SK-N-SH treated with all-trans-retinoic acid at 6 μM for 48 hours (cell line): ENCODE data around the gene CXCL1.

Experiments used
- ATAC-seq: fragments of 200-7000 bp; cut with Tn5 transposase; 3 replicates; pipeline ENCODE4 v1.9.1; 2020; ENCODE audit warnings: mild to moderate bottlenecking, moderate library complexity
- ARNTL ChIP-seq: fragments of 450-650 bp; formaldehyde crosslinking; IDR thresholded peaks from 2 replicates; pipeline ENCODE4 v1.5.0; 2020; ENCODE audit warnings: low read depth, mild to moderate bottlenecking, moderate library complexity, borderline replicate concordance
- BACH2 ChIP-seq: fragments of 250-450 bp; sonication (Bioruptor Pico); IDR thresholded peaks from 2 replicates; pipeline ENCODE4 v1.9.0; 2021; ENCODE audit warnings: mild to moderate bottlenecking, borderline replicate concordance
- CSDC2 ChIP-seq: fragments of 250-450 bp; sonication (Bioruptor Pico); IDR thresholded peaks from 2 replicates; pipeline ENCODE4 v1.5.0; 2020; ENCODE audit warnings: mild to moderate bottlenecking, moderate library complexity
- ESRRG ChIP-seq: fragments of 250-450 bp; sonication (Bioruptor Pico); IDR thresholded peaks from 2 replicates; pipeline ENCODE4 v1.6.1; 2021; ENCODE audit warnings: mild to moderate bottlenecking
- GLIS3 ChIP-seq: fragments of 250-450 bp; sonication (Bioruptor Pico); IDR thresholded peaks from 2 replicates; pipeline ENCODE4 v1.5.0; 2020; ENCODE audit warnings: mild to moderate bottlenecking, moderate library complexity
- ISL1 ChIP-seq: fragments of 250-450 bp; sonication (Bioruptor Pico); IDR thresholded peaks from 2 replicates; pipeline ENCODE4 v2.1.2; 2022; ENCODE audit warnings: mild to moderate bottlenecking, moderate library complexity
- OSR1 ChIP-seq: fragments of 250-450 bp; sonication (Bioruptor Pico); IDR thresholded peaks from 2 replicates; pipeline ENCODE4 v1.8.0; 2022; ENCODE audit warnings: moderate library complexity, mild to moderate bottlenecking, inconsistent platforms
- POU6F1 ChIP-seq: fragments of 250-450 bp; sonication (Bioruptor Pico); IDR thresholded peaks from 2 replicates; pipeline ENCODE4 v1.8.0; 2021; ENCODE audit warnings: low read depth, mild to moderate bottlenecking, moderate library complexity, borderline replicate concordance
- PPARA ChIP-seq: fragments of 250-450 bp; sonication (Bioruptor Pico); IDR thresholded peaks from 2 replicates; pipeline ENCODE4 v1.5.0; 2020; ENCODE audit warnings: mild to moderate bottlenecking, borderline replicate concordance
- RARB ChIP-seq: fragments of 250-450 bp; sonication (Bioruptor Pico); IDR thresholded peaks from 2 replicates; pipeline ENCODE4 v1.8.0; 2021; ENCODE audit warnings: mild to moderate bottlenecking, moderate library complexity
- SNAI2 ChIP-seq: fragments of 250-450 bp; sonication (Bioruptor Pico); IDR thresholded peaks from 2 replicates; pipeline ENCODE4 v1.5.0; 2020; ENCODE audit warnings: mild to moderate bottlenecking, moderate library complexity
- TCF4 ChIP-seq: fragments of 250-450 bp; sonication (Bioruptor Pico); IDR thresholded peaks from 2 replicates; pipeline ENCODE4 v1.8.0; 2021; ENCODE audit warnings: mild to moderate bottlenecking, moderate library complexity, borderline replicate concordance
- TOX ChIP-seq: fragments of 250-450 bp; sonication (Bioruptor Pico); IDR thresholded peaks from 2 replicates; pipeline ENCODE4 v1.8.0; 2021; ENCODE audit warnings: mild to moderate bottlenecking, moderate library complexity, borderline replicate concordance
- ZC3H10 ChIP-seq: fragments of 250-450 bp; sonication (Bioruptor Pico); IDR thresholded peaks from 2 replicates; pipeline ENCODE4 v1.5.1; 2021; ENCODE audit warnings: mild to moderate bottlenecking, moderate library complexity
- ZFP3 ChIP-seq: fragments of 250-450 bp; sonication (Bioruptor Pico); IDR thresholded peaks from 2 replicates; pipeline ENCODE4 v1.5.0; 2020; ENCODE audit warnings: mild to moderate bottlenecking, moderate library complexity
- ZNF565 ChIP-seq: fragments of 450-650 bp; formaldehyde crosslinking; conservative IDR thresholded peaks from 2 replicates; pipeline ENCODE4 v1.5.0; 2020; ENCODE audit warnings: low read depth, mild to moderate bottlenecking, moderate library complexity
- ZNF70 ChIP-seq: fragments of 450-650 bp; formaldehyde crosslinking; IDR thresholded peaks from 2 replicates; pipeline ENCODE4 v1.5.0; 2020; ENCODE audit warnings: mild to moderate bottlenecking, moderate library complexity
- ZNF8 ChIP-seq: fragments of 450-650 bp; formaldehyde crosslinking; IDR thresholded peaks from 2 replicates; pipeline ENCODE4 v1.5.0; 2020; ENCODE audit warnings: mild to moderate bottlenecking, moderate library complexity
- TF ChIP-seq, protein P1 (sequence below): fragments of 250-450 bp; sonication (Bioruptor Pico); IDR thresholded peaks from 2 replicates; pipeline ENCODE4 v1.5.0; 2020; ENCODE audit warnings: mild to moderate bottlenecking, moderate library complexity
- TF ChIP-seq, protein P2 (sequence below): fragments of 250-450 bp; sonication (Bioruptor Pico); IDR thresholded peaks from 2 replicates; pipeline ENCODE4 v1.5.1; 2021; ENCODE audit warnings: mild to moderate bottlenecking, moderate library complexity
- TF ChIP-seq, protein P3 (sequence below): fragments of 250-450 bp; sonication (Bioruptor Pico); IDR thresholded peaks from 2 replicates; pipeline ENCODE4 v1.8.0; 2020; ENCODE audit warnings: mild to moderate bottlenecking, moderate library complexity, borderline replicate concordance

The CXCL1 gene

GRCh38 chr4:73844806-73845205, 24.4 kb upstream of the CXCL1 start:
- no peak for ATAC-seq
- TF ChIP-seq TCF4 = no peak
- TF ChIP-seq OSR1 = no peak
- no peak for TF ChIP-seq CSDC2 (CRISPR knock-in tag)
- TF ChIP-seq RARB = no peak
- TF ChIP-seq, protein P1, sequence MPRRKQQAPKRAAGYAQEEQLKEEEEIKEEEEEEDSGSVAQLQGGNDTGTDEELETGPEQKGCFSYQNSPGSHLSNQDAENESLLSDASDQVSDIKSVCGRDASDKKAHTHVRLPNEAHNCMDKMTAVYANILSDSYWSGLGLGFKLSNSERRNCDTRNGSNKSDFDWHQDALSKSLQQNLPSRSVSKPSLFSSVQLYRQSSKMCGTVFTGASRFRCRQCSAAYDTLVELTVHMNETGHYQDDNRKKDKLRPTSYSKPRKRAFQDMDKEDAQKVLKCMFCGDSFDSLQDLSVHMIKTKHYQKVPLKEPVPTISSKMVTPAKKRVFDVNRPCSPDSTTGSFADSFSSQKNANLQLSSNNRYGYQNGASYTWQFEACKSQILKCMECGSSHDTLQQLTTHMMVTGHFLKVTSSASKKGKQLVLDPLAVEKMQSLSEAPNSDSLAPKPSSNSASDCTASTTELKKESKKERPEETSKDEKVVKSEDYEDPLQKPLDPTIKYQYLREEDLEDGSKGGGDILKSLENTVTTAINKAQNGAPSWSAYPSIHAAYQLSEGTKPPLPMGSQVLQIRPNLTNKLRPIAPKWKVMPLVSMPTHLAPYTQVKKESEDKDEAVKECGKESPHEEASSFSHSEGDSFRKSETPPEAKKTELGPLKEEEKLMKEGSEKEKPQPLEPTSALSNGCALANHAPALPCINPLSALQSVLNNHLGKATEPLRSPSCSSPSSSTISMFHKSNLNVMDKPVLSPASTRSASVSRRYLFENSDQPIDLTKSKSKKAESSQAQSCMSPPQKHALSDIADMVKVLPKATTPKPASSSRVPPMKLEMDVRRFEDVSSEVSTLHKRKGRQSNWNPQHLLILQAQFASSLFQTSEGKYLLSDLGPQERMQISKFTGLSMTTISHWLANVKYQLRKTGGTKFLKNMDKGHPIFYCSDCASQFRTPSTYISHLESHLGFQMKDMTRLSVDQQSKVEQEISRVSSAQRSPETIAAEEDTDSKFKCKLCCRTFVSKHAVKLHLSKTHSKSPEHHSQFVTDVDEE = no peak
- TF ChIP-seq ARNTL (CRISPR knock-in tag) = no peak
- TF ChIP-seq ZC3H10 (CRISPR knock-in tag) = no peak
- TF ChIP-seq, protein P2, sequence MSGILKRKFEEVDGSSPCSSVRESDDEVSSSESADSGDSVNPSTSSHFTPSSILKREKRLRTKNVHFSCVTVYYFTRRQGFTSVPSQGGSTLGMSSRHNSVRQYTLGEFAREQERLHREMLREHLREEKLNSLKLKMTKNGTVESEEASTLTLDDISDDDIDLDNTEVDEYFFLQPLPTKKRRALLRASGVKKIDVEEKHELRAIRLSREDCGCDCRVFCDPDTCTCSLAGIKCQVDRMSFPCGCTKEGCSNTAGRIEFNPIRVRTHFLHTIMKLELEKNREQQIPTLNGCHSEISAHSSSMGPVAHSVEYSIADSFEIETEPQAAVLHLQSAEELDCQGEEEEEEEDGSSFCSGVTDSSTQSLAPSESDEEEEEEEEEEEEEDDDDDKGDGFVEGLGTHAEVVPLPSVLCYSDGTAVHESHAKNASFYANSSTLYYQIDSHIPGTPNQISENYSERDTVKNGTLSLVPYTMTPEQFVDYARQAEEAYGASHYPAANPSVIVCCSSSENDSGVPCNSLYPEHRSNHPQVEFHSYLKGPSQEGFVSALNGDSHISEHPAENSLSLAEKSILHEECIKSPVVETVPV (CRISPR knock-in tag) = no peak
- no peak for TF ChIP-seq BACH2
- no peak for TF ChIP-seq GLIS3 (CRISPR knock-in tag)
- TF ChIP-seq PPARA = no peak
- TF ChIP-seq ZFP3 (CRISPR knock-in tag) = no peak
- no peak for TF ChIP-seq TOX
- no peak for TF ChIP-seq ZNF70 (CRISPR knock-in tag)
- TF ChIP-seq, protein P3, sequence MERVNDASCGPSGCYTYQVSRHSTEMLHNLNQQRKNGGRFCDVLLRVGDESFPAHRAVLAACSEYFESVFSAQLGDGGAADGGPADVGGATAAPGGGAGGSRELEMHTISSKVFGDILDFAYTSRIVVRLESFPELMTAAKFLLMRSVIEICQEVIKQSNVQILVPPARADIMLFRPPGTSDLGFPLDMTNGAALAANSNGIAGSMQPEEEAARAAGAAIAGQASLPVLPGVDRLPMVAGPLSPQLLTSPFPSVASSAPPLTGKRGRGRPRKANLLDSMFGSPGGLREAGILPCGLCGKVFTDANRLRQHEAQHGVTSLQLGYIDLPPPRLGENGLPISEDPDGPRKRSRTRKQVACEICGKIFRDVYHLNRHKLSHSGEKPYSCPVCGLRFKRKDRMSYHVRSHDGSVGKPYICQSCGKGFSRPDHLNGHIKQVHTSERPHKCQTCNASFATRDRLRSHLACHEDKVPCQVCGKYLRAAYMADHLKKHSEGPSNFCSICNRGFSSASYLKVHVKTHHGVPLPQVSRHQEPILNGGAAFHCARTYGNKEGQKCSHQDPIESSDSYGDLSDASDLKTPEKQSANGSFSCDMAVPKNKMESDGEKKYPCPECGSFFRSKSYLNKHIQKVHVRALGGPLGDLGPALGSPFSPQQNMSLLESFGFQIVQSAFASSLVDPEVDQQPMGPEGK = no peak
- no peak for TF ChIP-seq SNAI2 (CRISPR knock-in tag)
- TF ChIP-seq ZNF8 (CRISPR knock-in tag) = no peak
- TF ChIP-seq ZNF565 (CRISPR knock-in tag) = no peak

- ATAC-seq = no peak
- TF ChIP-seq RARB (no peak), ZNF70 (CRISPR knock-in tag) (no peak), ZFP3 (CRISPR knock-in tag) (no peak), GLIS3 (CRISPR knock-in tag) (no peak), POU6F1 (CRISPR knock-in tag) (no peak), ESRRG (CRISPR knock-in tag) (no peak), ZNF8 (CRISPR knock-in tag) (no peak), PPARA (no peak), TCF4 (no peak), CSDC2 (CRISPR knock-in tag) (no peak), OSR1 (no peak), ISL1 (CRISPR knock-in tag) (no peak), BACH2 (no peak), ARNTL (CRISPR knock-in tag) (no peak), ZNF565 (CRISPR knock-in tag) (no peak)
- TF ChIP-seq, protein P3 = no peak
- TF ChIP-seq, protein P1 = no peak
- TF ChIP-seq, protein P2 (CRISPR knock-in tag) = no peak
Measured at GRCh38 chr4:73847526-73848182, 21.5 kb upstream of the CXCL1 start.
